NCI-H128 (cell line): ENCODE data around the gene GMDS.

Experiments used
- DNase-seq: peaks from one replicate; lab custom pipeline; 2025; ENCODE audit not compliant: unreplicated experiment; lab: John Stamatoyannopoulos, UW

The GMDS gene

GRCh38 chr6:1599469-1599868, 645.9 kb downstream of the GMDS start:
- no peak for DNase-seq

GRCh38 chr6:1598886-1599285, 646.5 kb downstream of the GMDS start:
- no peak for DNase-seq

GRCh38 chr6:1598433-1598832, 647.0 kb downstream of the GMDS start:
- DNase-seq, result no peak

GRCh38 chr6:1597924-1598323, 647.5 kb downstream of the GMDS start:
- DNase-seq, result no peak

- DNase-seq, result no peak
Measured at GRCh38 chr6:1597121-1597744, 648.2 kb downstream of the GMDS start.

GRCh38 chr6:1596088-1596852, 649.1 kb downstream of the GMDS start:
- DNase-seq, result peak; percentile 36

- DNase-seq, result no peak
Measured at GRCh38 chr6:1595271-1596087, 649.9 kb downstream of the GMDS start.

GRCh38 chr6:1594445-1595200, 650.8 kb downstream of the GMDS start:
- no peak for DNase-seq

- no peak for DNase-seq
Measured at GRCh38 chr6:1593958-1594314, 651.5 kb downstream of the GMDS start.

GRCh38 chr6:1593286-1593957, 652.0 kb downstream of the GMDS start:
- DNase-seq, result no peak

- DNase-seq, result no peak
Measured at GRCh38 chr6:1592852-1593251, 652.6 kb downstream of the GMDS start.

GRCh38 chr6:1591926-1592325, 653.5 kb downstream of the GMDS start:
- DNase-seq, result no peak

- DNase-seq, result no peak
Measured at GRCh38 chr6:1591243-1591642, 654.2 kb downstream of the GMDS start.

- DNase-seq, result no peak
Measured at GRCh38 chr6:1590580-1590979, 654.8 kb downstream of the GMDS start.

- DNase-seq, result no peak
Measured at GRCh38 chr6:1589208-1589607, 656.2 kb downstream of the GMDS start.

GRCh38 chr6:1587977-1588376, 657.4 kb downstream of the GMDS start:
- no peak for DNase-seq

GRCh38 chr6:1587546-1587945, 657.9 kb downstream of the GMDS start:
- DNase-seq, result no peak

- DNase-seq, result no peak
Measured at GRCh38 chr6:1586861-1587450, 658.4 kb downstream of the GMDS start.

GRCh38 chr6:1586256-1586655, 659.1 kb downstream of the GMDS start:
- no peak for DNase-seq

- no peak for DNase-seq
Measured at GRCh38 chr6:1585669-1586049, 659.7 kb downstream of the GMDS start.
